ENCODE measurements around the gene ABCC3. TPM values are rescaled to one million over a fixed set of nuclear protein-coding genes. Genes with fewer than 3 reads are reported as not detected.

The ABCC3 gene
- total and polyA plus RNA-seq, 3 experiments from 2014 or later = 0.37 to 0.69 TPM; not detected in 1

DNA sequence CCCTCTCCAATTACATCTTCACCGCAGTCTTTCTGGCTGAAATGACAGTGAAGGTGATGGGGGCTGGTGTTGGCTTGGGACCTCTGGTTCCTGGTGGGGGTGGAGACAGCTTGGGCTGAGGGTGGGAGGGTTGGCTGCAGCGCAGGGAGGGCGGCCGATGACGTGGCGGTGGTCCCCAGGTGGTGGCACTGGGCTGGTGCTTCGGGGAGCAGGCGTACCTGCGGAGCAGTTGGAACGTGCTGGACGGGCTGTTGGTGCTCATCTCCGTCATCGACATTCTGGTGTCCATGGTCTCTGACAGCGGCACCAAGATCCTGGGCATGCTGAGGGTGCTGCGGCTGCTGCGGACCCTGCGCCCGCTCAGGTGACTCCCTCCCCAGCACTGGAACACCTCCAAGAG, 31.8 kb upstream of the ABCC3 start:
- ChIA-PET POLR2A (no interaction called here), CTCF (no interaction called here)
- Mint-ChIP-seq H3K4me3 (no peak overlapping the region), H3K4me1 (no peaks in the 10 kb centered on the region), H3K27ac (no peak overlapping the region), H3K27me3 (peaks cover 20 to 44% of the 10 kb centered on the region in 2 donors), H3K36me3 (no peaks in the 10 kb centered on the region), H3K9me3 (no peaks in the 10 kb centered on the region)
- Histone ChIP-seq H3K9me3 (ENCODE audit: low read length) (no peaks in the 10 kb centered on the region), H3K27me3 (ENCODE audit: insufficient read depth, low read length, poor library complexity, severe bottlenecking) (no peaks in the 10 kb centered on the region), H3K36me3 (ENCODE audit: insufficient read depth, low read length) (no peaks in the 10 kb centered on the region), H3K4me1 (ENCODE audit: insufficient read depth, low read length) (no peaks in the 10 kb centered on the region), H3K4me3 (ENCODE audit: low read length) (no peak overlapping the region), H3K27ac (ENCODE audit: low read depth, low read length) (no peak overlapping the region)
- DNase-seq = no peak

GRCh38 chr17:50603340-50603739, 31.3 kb upstream of the ABCC3 start:
- no peaks in the 10 kb centered on the region for H3K36me3 Mint-ChIP-seq
- H3K4me3 Mint-ChIP-seq = no peak overlapping the region
- POLR2A ChIA-PET = no interaction called here
- H3K4me3 ChIP-seq (ENCODE audit: low read length) = no peak overlapping the region
- no peaks in the 10 kb centered on the region for H3K36me3 ChIP-seq (ENCODE audit: insufficient read depth, low read length)
- H3K27me3 ChIP-seq (ENCODE audit: insufficient read depth, low read length, poor library complexity, severe bottlenecking) = no peaks in the 10 kb centered on the region
- no peak overlapping the region for H3K27ac ChIP-seq (ENCODE audit: low read depth, low read length)
- no peaks in the 10 kb centered on the region for H3K4me1 ChIP-seq (ENCODE audit: insufficient read depth, low read length)
- H3K27ac Mint-ChIP-seq = no peak overlapping the region
- CTCF ChIA-PET = no interaction called here
- H3K9me3 Mint-ChIP-seq = no peaks in the 10 kb centered on the region
- no peaks in the 10 kb centered on the region for H3K9me3 ChIP-seq (ENCODE audit: low read length)
- no peak for DNase-seq
- H3K4me1 Mint-ChIP-seq = no peaks in the 10 kb centered on the region
- H3K27me3 Mint-ChIP-seq = peaks cover 20 to 44% of the 10 kb centered on the region in 2 donors

DNA sequence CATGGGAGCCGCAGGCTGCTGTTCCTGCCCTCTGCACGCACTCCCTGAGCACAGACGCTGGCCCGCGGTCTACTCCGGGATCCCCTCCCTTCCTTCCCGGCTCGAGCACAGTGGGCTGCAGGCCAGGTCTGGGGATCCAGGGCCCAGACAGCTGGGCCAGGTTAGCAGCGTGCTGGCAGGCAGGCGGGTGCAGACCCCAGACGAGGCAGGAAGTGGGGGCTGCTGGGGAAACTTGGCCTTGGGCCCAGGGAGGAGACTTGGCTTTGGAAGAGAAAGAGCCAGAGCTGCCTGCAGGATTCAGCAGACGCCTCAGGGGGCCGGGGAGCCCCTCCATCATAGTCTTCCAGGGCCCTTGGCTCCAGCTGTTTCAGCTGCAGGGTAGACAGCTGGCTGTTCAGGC, 30.2 kb upstream of the ABCC3 start:
- Histone ChIP-seq H3K4me1 (ENCODE audit: insufficient read depth, low read length) (no peaks in the 10 kb centered on the region), H3K9me3 (ENCODE audit: low read length) (no peaks in the 10 kb centered on the region), H3K4me3 (ENCODE audit: low read length) (no peak overlapping the region), H3K27ac (ENCODE audit: low read depth, low read length) (no peak overlapping the region), H3K36me3 (ENCODE audit: insufficient read depth, low read length) (no peaks in the 10 kb centered on the region), H3K27me3 (ENCODE audit: insufficient read depth, low read length, poor library complexity, severe bottlenecking) (no peaks in the 10 kb centered on the region)
- H3K4me3 Mint-ChIP-seq = no peak overlapping the region
- no peaks in the 10 kb centered on the region for H3K9me3 Mint-ChIP-seq
- H3K27ac Mint-ChIP-seq = no peak overlapping the region
- ChIA-PET CTCF (interaction anchor here (1.9 kb wide), 1 partner anchor 21 kb away, joined by 6 read pairs; no protein-coding TSS in a partner anchor), POLR2A (no interaction called here)
- no peak for DNase-seq
- no peaks in the 10 kb centered on the region for H3K4me1 Mint-ChIP-seq
- H3K36me3 Mint-ChIP-seq = no peaks in the 10 kb centered on the region
- peaks cover 21 to 50% of the 10 kb centered on the region in 2 donors for H3K27me3 Mint-ChIP-seq

DNA sequence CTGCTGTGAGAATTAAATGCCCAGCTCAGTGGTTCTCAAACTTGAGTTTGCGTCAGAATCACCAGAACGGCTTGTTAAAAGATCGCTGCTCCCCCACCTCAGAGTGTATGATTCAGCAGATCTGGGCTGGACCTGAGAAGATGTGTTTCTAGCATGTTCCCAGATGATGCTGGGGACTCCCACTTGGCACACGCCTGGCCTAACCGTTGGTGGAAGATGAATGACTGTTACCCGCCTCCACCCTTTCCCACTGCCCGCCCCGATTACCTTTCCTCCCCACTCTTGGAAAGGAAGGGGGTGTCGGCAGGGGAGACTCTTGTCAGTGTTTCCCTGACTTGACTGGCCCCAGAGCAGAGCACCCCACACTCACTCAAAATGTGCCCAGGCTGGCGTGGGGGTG, 29.3 kb upstream of the ABCC3 start:
- H3K36me3 Mint-ChIP-seq = no peaks in the 10 kb centered on the region
- no peak overlapping the region for H3K27ac Mint-ChIP-seq

DNA sequence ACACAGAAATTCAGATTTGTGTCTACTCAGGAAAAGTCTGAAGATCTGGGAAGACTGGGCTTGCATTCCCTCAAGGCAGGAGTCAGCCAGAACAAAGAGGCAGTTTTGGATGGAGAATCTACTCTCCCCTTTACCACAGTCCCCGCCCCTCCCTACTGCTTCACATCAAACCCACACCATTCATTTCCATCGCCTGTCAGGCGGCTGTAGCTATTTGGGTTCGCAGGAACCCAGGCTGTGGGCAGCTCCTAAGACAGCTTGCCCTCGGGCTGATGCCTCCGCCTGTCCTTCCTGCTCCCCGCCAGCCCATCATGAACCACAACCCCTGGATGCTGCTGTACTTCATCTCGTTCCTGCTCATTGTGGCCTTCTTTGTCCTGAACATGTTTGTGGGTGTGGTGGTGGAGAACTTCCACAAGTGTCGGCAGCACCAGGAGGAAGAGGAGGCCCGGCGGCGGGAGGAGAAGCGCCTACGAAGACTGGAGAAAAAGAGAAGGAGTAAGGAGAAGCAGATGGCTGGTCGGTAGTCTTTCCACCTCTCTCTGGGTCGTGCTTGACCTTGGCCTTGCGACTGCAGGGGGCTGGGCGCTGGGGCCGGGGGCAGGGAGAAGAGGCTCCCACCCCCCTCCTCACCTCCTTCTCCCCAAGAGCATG, 27.0 kb upstream of the ABCC3 start:
- H3K27me3 ChIP-seq (ENCODE audit: insufficient read depth, low read length, poor library complexity, severe bottlenecking) = no peaks in the 10 kb centered on the region
- no peaks in the 10 kb centered on the region for H3K9me3 ChIP-seq (ENCODE audit: low read length)
- DNase-seq = no peak
- H3K27me3 Mint-ChIP-seq = peaks cover 18 to 50% of the 10 kb centered on the region in 2 donors
- no peaks in the 10 kb centered on the region for H3K9me3 Mint-ChIP-seq
- H3K27ac ChIP-seq (ENCODE audit: low read depth, low read length) = no peak overlapping the region
- CTCF ChIA-PET = no interaction called here
- no peak overlapping the region for H3K4me3 Mint-ChIP-seq
- H3K4me1 ChIP-seq (ENCODE audit: insufficient read depth, low read length) = no peaks in the 10 kb centered on the region
- no peaks in the 10 kb centered on the region for H3K36me3 Mint-ChIP-seq
- no peaks in the 10 kb centered on the region for H3K4me1 Mint-ChIP-seq
- no peaks in the 10 kb centered on the region for H3K36me3 ChIP-seq (ENCODE audit: insufficient read depth, low read length)
- H3K27ac Mint-ChIP-seq = peak overlapping the region in 1 of 8 donors; percentile 89
- POLR2A ChIA-PET = no interaction called here
- H3K4me3 ChIP-seq (ENCODE audit: low read length) = no peak overlapping the region

More for the DNA sequence above, 29.3 kb upstream of the ABCC3 start:
- ChIA-PET POLR2A (no interaction called here), CTCF (interaction anchor here (1.9 kb wide), 1 partner anchor 20 kb away, joined by 6 read pairs; no protein-coding TSS in a partner anchor)
- no peak overlapping the region for H3K4me3 Mint-ChIP-seq
- H3K27me3 ChIP-seq (ENCODE audit: insufficient read depth, low read length, poor library complexity, severe bottlenecking) = no peaks in the 10 kb centered on the region
- no peak overlapping the region for H3K27ac ChIP-seq (ENCODE audit: low read depth, low read length)
- H3K36me3 ChIP-seq (ENCODE audit: insufficient read depth, low read length) = no peaks in the 10 kb centered on the region
- no peaks in the 10 kb centered on the region for H3K9me3 Mint-ChIP-seq
- H3K4me1 ChIP-seq (ENCODE audit: insufficient read depth, low read length) = no peaks in the 10 kb centered on the region
- H3K9me3 ChIP-seq (ENCODE audit: low read length) = no peaks in the 10 kb centered on the region
- peaks cover 21 to 54% of the 10 kb centered on the region in 2 donors for H3K27me3 Mint-ChIP-seq
- no peaks in the 10 kb centered on the region for H3K4me1 Mint-ChIP-seq
- H3K4me3 ChIP-seq (ENCODE audit: low read length) = no peak overlapping the region
- DNase-seq = no peak

DNA sequence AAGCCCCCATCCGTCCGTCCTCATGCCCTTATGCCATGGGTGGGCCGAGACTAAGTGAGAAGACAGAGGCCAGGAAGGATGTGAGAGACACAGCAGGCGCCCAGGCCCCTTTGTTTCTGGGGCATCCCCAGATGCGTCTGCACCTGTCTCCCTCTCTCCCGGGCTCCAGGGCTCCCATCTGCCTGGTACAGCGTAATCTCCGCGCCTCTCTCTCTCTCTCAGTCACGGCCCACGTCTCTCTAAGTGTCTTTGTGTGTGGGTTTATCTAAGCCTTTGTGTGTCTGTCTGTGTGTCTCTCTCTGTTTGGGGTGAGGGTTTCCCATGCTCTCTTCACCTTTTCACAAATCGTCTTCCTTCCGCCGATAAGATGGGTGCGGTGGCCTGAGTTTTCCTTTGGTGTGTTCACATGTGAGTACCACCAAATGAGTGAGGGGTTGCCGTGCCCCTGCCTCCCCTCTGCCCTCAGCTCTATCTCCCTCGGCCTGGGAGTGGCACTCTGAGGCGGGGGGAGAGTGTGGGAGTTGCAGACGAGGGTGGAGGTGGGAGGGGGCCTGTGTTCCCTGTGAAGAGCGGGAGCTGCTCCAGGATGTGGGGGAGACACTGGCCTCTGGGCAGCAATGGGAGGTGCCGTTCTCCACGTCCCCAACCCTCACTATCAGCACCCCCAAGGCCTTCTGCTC, 25.8 kb upstream of the ABCC3 start:
- Mint-ChIP-seq H3K27ac (no peak overlapping the region), H3K27me3 (peaks cover 13 to 41% of the 10 kb centered on the region in 2 donors), H3K4me1 (peaks cover 0 to 4% (median 0%) of the 10 kb centered on the region in 3 donors), H3K9me3 (no peaks in the 10 kb centered on the region), H3K4me3 (no peak overlapping the region), H3K36me3 (no peaks in the 10 kb centered on the region)
- no peak overlapping the region for H3K27ac ChIP-seq (ENCODE audit: low read depth, low read length)
- H3K27me3 ChIP-seq (ENCODE audit: insufficient read depth, low read length, poor library complexity, severe bottlenecking) = no peaks in the 10 kb centered on the region
- H3K4me3 ChIP-seq (ENCODE audit: low read length) = no peak overlapping the region
- ChIA-PET POLR2A (no interaction called here), CTCF (no interaction called here)
- no peaks in the 10 kb centered on the region for H3K4me1 ChIP-seq (ENCODE audit: insufficient read depth, low read length)
- no peak for DNase-seq
- H3K9me3 ChIP-seq (ENCODE audit: low read length) = no peaks in the 10 kb centered on the region
- no peaks in the 10 kb centered on the region for H3K36me3 ChIP-seq (ENCODE audit: insufficient read depth, low read length)

DNA sequence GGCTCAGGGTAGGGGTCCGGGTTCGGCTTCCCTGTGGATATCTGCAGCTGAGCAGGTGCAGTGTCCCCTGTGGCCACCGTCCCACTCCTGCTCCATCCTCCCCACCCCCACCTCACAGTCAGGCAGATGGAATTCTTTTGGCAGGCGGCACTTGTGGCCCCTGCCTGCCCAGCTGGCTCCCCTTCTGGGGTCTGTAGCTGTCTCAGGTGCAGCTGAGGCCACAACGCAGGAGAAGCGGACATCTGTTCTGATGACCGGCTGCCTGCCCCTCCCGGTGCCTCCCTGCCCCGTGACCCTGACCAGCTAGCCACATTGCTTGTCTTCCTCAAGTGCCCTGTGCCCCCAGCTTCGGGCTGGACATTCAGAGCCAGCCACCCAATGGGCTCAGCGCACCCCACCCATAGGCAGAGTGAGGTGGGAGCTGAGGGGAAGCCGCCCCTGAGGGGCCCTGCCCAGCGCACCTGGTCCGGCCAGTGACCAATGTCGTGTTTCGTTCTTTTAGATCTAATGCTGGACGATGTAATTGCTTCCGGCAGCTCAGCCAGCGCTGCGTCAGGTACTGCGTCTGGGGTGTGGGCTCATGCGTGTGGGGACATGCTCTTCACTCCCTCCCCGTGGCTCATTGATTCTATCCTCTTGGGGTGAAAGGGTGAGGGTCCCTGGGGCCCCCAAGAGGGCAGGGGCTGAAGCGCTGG, 25.2 kb upstream of the ABCC3 start:
- Histone ChIP-seq H3K36me3 (ENCODE audit: insufficient read depth, low read length) (no peaks in the 10 kb centered on the region), H3K4me1 (ENCODE audit: insufficient read depth, low read length) (no peaks in the 10 kb centered on the region), H3K9me3 (ENCODE audit: low read length) (no peaks in the 10 kb centered on the region), H3K4me3 (ENCODE audit: low read length) (no peak overlapping the region), H3K27ac (ENCODE audit: low read depth, low read length) (no peak overlapping the region), H3K27me3 (ENCODE audit: insufficient read depth, low read length, poor library complexity, severe bottlenecking) (no peaks in the 10 kb centered on the region)
- Mint-ChIP-seq H3K27me3 (peaks cover 13 to 40% of the 10 kb centered on the region in 2 donors), H3K9me3 (no peaks in the 10 kb centered on the region), H3K4me3 (no peak overlapping the region), H3K36me3 (no peaks in the 10 kb centered on the region), H3K4me1 (peaks cover 5 to 11% (median 5%) of the 10 kb centered on the region in 3 donors), H3K27ac (no peak overlapping the region)
- no peak for DNase-seq
- ChIA-PET POLR2A (no interaction called here), CTCF (interaction anchor here (1.7 kb wide), 1 partner anchor 17 kb away, joined by 6 read pairs; no protein-coding TSS in a partner anchor)

GRCh38 chr17:50611634-50612033, 23.0 kb upstream of the ABCC3 start:
- Histone ChIP-seq H3K4me3 (ENCODE audit: low read length) (no peak overlapping the region), H3K4me1 (ENCODE audit: insufficient read depth, low read length) (no peaks in the 10 kb centered on the region), H3K36me3 (ENCODE audit: insufficient read depth, low read length) (no peaks in the 10 kb centered on the region), H3K27me3 (ENCODE audit: insufficient read depth, low read length, poor library complexity, severe bottlenecking) (no peaks in the 10 kb centered on the region), H3K27ac (ENCODE audit: low read depth, low read length) (no peak overlapping the region), H3K9me3 (ENCODE audit: low read length) (no peaks in the 10 kb centered on the region)
- Mint-ChIP-seq H3K4me1 (peaks cover 5 to 15% (median 7%) of the 10 kb centered on the region in 3 donors), H3K36me3 (no peaks in the 10 kb centered on the region), H3K4me3 (no peak overlapping the region), H3K27ac (no peak overlapping the region), H3K9me3 (no peaks in the 10 kb centered on the region), H3K27me3 (peaks cover 3 to 27% of the 10 kb centered on the region in 2 donors)
- no peak for DNase-seq
- ChIA-PET POLR2A (no interaction called here), CTCF (no interaction called here)
